ENCODE measurements around the gene NEO1.

The NEO1 gene, protein sequence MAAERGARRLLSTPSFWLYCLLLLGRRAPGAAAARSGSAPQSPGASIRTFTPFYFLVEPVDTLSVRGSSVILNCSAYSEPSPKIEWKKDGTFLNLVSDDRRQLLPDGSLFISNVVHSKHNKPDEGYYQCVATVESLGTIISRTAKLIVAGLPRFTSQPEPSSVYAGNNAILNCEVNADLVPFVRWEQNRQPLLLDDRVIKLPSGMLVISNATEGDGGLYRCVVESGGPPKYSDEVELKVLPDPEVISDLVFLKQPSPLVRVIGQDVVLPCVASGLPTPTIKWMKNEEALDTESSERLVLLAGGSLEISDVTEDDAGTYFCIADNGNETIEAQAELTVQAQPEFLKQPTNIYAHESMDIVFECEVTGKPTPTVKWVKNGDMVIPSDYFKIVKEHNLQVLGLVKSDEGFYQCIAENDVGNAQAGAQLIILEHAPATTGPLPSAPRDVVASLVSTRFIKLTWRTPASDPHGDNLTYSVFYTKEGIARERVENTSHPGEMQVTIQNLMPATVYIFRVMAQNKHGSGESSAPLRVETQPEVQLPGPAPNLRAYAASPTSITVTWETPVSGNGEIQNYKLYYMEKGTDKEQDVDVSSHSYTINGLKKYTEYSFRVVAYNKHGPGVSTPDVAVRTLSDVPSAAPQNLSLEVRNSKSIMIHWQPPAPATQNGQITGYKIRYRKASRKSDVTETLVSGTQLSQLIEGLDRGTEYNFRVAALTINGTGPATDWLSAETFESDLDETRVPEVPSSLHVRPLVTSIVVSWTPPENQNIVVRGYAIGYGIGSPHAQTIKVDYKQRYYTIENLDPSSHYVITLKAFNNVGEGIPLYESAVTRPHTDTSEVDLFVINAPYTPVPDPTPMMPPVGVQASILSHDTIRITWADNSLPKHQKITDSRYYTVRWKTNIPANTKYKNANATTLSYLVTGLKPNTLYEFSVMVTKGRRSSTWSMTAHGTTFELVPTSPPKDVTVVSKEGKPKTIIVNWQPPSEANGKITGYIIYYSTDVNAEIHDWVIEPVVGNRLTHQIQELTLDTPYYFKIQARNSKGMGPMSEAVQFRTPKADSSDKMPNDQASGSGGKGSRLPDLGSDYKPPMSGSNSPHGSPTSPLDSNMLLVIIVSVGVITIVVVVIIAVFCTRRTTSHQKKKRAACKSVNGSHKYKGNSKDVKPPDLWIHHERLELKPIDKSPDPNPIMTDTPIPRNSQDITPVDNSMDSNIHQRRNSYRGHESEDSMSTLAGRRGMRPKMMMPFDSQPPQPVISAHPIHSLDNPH (N-terminal part only)

DNA sequence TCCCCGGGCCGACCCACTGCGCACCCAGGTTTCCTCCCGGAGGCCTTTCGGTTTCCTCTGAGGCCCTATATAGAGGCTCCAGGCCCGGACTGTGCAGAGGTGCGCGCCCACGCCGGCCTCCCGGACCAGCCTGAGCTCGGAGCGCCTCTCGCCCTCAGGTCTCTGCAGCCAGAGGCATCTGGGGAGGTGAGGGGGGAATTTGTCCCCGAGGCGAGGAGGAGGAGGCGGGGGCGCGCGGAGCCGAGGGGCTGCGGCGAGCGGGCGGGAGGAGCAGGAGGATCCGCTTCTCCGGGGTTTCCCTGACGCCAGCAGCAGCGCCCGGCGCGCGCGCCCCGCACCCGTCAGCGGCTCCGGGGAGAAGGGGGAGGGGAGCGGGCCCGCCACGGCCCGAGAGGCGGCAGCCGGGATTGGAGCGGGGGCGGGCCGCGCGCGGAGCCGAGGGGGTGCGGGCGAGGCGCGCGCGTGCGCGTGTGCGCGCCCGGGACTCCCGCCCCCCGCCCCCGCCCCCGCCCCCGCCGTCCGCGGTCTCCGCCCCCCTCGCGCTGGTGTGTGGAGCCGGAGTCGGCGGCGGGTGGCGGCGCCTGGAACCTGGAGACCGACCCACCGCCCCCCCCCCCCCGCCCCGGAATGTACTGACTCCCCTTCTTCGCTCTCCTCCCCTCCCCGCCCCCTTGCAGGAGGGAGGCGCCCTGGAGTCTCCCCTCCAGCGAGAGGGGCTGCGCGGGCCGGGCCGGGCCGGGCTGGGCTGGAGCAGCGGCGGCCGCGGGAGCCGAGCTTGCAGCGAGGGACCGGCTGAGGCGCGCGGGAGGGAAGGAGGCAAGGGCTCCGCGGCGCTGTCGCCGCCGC, at the start of gene NEO1:
Gene NEO1, plus strand, starts transcription at position 657 of the 846 bp plus-strand sequence. CDS start 213 bp downstream, outside the sequence.
- peak; percentile 72 for DNase-seq

DNA sequence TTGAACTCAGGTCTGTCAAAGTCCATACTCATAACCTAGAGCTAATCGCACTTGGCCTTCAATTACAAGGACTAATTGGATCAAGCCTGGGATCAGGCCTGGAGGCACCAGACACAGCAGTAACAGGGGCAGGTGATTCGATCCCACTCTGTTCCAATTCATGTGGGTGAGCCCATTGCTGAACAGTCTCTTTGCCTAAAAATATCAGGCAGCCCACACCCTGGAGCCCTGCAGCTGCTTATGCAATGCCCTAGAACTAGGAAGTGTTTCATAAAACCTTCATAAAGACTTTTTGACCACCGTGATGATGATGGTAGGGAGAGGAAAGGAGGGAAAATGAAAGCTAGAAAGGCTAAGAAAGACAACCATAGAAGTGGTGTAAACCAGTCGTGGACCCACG, 47.8 kb upstream of the NEO1 start:
- DNase-seq, result no peak

DNA sequence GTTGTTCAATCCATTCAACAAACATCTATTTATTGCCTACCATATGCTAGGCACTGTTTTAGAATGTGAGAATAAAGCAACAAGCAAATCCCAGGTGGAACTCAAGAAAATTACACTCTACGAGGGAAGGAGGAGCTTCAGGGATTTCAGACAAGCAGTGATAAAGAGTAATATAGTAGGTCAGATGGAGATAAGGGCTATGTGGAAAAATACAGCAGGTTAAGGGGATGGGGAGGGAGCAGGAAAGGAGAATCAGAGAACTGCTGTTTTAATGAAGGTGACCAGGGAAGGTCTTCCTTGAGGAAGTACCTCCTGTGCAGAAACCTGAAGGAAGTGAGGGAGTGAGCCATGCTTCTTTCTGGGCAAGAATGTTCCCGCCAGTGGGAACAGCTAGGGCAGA, 47.2 kb upstream of the NEO1 start:
- no peak for DNase-seq

DNA sequence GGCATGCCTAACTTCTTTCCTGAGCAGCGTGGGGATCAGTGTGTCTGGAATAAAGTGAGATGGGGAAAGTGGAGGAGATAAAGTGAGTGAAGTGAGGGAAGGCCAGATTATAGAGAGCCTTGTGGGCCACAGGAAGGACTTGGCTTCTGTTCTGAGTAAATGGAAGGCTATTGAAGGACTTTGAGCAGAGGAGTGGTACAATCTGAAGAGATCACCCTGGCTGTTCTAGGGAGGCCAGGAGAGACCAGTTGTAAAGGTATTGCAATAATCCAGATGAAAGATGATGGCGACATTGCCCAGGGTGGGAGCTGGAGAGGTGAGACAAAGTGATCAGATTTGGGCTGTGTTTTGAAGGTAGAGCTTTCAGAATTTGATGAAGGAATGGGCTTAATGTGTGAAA, 46.8 kb upstream of the NEO1 start:
- DNase-seq, result no peak

DNA sequence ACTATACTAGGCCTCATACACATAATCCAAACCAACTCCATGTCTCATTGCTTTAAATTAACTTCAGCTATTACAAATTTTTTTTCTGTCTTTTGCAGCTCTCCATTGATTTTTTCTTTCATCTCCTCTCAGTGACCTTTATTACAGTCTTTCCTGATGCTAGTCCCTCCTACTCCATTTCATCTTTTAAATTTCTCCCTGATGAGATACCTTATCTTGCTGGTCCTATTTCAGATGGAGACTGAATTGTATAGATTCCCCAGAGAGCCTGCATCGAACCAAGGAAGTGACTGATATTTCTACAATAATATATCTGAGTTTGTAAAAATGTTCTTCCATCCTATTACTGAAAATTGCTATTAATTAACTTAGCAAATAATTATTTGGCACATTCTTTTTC, 45.7 kb upstream of the NEO1 start:
- no peak for DNase-seq

DNA sequence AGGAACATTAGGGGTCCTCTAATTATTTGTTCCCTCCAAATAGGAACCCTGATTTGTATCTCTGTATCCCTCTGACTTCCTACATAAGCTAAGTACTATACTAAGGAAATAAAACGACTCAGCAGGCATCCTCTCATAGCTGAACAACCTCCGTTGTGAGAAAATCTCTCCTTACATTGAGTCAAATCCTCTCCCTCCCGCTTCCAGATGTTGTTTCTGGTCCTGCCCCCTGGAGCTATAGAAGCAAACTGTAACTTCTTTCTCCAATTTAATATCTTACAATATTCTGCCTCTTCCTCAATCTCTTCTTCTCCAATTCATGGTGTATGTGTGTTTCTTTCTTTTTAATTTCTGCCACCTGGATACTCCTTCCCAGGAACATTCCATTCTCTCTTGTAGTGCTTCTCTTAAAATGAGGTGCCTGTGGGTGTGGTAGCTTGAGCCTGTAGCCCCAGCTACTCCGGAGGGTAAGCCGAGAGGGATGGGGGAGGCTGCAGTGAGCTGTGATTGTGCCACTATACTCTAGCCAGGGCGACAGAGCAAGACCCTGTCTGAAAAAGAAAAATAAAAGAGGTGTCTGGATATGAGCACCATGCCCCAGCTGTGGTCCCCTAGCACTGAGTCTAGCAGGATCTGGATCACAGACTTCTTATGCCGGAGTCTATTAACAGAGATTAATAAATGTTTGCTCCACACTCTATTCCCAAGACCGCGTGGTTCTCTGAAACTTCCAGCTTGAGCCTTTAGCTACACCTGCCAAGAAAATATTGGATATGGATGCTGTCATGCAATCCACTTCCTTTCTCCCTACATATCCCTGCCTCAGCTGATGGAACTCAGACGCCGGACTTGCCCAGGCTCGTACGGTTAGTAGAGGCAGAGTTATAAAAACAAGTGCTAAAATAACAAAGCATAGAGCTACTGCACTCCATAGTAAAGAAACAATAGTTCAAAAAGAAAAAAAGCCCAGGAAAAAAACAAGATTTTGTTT, 42.9 kb upstream of the NEO1 start:
- DNase-seq, result no peak

DNA sequence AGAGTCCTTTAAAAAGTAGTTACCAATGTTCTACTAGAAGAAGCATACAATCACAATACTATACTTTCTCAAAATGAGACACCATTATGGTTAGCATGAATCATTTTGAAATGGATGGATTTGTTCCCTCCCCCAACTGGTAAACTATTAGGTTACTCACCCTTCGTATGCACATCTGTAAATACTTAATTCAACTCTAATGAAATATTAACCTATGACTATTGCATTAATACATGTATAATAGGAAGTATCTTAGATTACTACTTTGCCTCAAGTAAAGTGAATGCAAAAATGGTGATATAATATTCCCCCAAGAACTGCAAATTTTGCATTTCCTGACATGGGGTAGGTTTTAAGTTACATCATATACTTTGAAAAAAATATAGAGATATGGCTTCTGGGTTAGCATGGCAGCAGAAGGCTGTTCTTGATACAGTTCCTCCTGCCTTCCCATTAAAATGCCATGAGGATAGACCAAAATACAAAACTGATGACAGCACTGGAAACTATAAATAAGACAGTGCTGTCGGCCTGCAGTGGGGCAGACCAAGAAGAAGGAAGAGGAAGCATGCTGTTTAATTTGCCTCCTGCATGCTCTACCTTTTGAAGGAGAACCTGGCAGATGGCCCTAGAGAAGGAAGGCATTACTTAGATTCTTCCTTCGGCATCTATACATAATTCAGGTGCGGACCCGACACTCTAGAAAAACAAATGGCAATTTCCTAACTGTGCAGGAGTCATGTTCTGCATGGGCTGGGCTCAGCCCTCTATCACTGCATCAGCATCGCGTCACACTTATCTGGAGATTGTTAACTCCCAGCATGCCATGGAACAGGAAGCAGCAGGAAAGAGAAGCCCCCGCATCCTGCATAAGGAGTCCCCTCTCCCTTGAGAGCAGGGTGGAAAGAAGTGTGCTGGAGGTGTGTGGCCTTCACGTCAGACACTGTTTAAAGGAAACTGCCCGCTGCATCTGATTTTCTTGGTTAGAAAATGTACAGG, 41.8 kb upstream of the NEO1 start:
- no peak for DNase-seq

DNA sequence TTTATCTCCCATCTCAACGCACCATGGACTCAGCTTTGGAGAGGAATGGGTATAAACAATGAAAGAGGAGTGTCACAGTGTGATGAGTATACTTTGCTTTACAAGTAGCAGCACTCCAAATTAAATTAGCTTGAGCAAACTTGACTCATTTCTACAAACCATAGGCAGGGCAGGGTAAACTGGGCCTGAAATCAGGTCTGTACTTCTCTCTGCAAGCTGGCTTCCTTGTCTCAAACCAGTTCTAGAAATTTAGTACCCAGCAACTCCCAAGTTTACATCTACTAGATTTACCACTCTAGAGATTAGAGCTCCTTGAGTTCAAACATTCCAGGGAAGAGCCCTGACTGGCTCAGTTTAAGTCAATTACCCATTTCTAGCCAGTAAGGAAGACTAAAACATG, 37.4 kb upstream of the NEO1 start:
- no peak for DNase-seq

DNA sequence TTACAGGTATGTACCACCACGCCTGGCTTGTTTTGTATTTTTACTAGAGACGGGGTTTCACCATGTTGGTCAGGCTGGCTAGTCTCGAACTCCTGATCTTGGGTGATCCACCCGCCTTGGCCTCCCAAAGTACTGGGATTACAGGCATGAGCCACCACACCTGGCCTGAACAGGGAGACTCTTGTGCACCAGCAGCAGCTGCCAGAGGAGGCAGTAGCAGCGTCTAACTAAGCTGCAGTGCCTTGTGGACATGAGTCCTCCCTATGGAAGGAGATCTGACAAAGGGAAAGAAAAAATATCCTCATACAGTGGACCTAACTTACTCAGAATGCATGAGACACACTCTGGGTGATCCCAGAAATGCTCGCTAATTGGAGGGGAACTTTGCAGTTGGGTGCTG, 36.8 kb upstream of the NEO1 start:
- DNase-seq, result no peak

DNA sequence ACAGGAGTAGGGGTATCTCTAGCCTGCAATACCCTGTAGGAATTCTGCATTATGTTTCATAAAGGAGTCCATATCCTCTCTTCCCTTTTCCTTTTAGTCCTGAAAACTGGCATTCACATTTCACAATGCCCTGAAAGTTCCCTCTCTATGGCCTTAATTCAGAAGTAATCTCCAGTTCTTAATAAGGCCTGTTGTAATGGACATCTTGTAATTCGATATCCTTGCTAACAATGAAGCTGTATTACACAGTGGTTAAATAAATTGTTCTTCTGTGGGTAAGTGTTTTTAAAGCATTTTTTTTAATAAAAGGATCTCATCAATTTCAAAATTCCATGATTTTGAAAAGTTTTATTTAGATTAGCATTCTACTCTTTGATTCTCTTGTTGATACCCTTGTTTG, 34.3 kb upstream of the NEO1 start:
- DNase-seq, result no peak

DNA sequence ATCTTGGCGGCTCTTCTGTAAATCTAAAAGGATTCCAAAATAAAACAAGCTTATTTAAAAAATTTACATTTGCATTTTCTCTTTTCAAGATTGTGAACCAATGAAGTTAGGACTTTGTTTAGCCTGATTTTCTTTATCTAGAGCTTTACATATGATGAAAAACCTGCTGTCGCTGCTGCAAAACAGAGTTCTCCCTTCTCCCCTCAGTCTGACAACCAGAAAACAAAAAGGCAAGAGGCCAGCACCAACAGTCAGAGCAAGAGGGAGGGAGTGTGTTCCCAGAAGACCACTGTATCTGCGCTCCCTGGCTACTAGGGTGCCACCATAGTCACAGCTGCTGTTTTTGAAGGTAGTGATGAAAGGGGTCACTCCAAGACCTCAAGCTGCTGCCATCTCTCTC, 33.1 kb upstream of the NEO1 start:
- no peak for DNase-seq

DNA sequence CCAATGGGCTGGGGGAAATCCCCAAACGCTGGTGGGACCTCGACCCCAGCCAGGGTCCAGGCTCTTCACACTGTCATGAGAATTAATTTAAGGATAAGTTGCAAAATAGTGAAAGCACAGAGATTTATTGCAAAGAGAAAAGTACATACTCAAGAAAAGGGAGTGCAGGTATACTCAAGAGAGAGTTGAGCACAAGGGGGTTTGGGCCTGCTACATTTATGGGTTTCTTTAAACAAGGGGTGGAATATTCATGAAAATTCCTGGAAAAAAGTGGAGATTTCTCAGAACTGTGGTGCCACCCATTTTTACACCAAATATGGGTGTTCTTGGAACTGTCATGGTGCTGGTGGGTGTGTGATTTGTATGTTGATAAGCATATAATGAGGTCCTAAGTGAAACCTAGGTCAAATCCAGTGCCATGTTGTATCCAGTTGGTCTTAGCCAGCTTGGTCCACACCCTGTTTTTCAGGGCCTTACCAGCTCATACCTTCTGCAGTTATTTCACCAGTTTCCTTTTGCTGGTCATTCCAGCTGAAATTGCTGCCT, 32.6 kb upstream of the NEO1 start:
- no peak for DNase-seq

DNA sequence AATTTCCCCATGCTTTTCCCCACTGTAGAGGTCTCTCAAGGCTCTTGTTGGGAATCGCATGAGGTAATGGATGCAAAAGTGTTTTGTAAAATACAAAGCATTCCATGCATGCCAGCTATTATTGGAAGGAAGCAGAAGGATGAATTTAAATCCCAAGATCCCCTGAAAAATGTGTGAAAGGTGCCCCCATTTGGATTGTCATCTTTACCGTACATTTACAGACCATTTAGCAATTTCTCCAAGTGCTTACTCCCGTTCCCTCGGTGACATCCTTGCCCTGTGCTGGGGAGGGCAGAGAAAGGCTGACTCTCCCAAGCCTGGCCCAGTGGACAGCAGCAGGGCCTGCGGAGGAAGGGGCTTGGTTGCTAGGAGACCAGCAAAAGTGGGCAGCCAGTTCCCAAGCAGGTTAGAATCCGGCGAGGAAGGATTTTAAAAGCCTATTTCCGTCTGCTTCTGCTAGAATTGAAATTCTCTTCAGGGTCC, 31.1 kb upstream of the NEO1 start:
- DNase-seq, result no peak

DNA sequence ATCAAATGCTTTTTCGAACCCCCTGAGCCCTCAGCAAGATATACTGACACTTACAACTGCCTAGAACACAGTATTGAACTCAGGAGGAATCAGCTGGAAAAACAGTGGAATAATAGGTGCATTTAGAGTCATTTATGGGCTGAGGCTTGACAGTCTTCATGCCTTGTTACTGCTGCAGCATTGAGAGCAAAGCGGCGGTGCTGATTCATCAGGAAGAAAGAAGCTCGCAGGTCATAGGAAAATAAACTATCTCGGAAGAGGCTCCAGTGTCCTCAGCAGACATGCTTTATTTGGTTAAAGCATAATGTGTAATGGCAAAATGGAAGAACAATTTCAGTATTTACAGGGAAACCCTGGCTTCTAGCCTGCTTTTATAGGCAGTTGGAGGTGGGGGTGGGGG, 30.1 kb upstream of the NEO1 start:
- no peak for DNase-seq

DNA sequence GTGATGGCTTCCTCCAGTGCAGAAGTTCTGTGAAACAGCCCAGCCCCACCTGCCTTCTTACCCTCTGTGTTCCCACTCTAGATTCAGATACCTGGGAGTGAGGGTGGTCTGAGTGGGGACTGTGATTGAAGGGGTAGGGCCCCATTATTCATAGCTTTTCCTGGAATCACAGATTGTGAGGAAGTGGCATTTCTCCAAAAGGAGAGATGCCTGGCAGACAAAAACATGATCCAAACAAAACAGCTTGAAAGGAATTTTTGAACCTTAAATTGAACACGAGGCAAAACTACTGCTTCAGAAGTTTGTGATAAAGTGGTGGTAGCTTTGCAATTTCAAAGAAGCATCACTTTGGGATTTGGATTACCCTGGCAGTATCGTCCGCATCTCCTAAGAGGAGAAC, 29.2 kb upstream of the NEO1 start:
- DNase-seq, result no peak

DNA sequence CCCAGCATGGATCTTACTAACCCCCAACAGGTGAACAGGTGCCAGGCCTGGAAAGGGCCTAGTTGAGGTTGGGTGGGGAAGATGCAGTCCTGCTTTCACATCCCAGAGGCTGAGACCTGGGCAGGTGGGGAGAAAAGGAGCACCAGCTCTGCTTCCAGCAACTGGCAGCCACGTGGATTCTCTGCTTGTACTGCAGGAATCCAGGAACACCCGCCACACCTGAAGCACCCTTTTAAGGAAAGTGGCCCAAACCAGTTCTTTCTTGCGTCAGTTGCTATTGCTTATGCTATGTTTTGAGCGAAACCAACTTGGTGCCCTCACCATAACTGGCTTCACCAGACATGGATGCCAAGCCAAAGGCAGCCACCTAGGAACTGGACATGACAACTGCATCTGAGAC, 28.1 kb upstream of the NEO1 start:
- no peak for DNase-seq

DNA sequence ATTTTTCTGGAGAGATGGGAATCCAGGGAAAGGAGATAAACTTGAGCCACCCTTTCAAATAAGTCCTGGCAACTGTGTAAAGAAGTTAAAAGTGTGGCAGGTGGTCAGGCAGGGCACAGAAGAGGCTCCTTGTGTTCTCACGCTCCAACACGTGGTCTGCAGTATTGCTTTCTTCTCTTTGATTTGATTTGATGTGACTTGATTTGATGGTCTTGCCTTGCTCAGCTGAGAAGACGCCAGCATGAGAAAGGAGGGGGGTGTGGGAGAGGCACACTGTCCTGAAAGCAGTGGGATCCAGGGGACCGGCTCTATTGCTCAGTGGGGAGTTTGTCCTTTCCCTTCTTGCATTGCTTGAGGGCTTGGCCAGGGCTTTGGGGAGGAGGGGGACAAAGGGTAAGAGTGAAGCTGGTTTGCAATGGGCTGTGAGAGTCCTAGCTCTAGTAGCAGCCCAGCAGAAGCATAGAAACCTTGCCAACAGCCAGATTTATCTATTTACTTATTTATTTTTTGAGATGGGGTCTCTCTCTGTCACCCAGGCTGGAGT, 25.7 kb upstream of the NEO1 start:
- no peak for DNase-seq

DNA sequence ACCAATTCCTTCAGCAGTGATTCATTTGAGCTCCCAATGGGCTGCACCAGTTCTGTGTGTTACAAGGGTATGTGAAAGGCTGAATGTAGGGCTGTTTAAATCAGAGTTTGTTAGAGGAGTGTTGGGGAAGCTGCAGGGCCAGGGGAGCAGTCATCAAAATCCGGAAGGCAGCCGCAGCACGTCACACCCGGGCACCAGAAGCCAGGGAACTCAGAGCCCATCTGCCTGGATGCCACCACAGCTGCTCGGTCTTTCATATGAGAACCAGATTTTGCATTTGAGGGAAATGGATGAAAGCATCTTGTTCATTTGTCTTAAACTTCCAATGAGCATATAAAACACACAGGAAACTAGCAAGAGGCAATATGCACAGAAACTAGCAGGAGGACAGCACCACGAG, 24.2 kb upstream of the NEO1 start:
- no peak for DNase-seq

DNA sequence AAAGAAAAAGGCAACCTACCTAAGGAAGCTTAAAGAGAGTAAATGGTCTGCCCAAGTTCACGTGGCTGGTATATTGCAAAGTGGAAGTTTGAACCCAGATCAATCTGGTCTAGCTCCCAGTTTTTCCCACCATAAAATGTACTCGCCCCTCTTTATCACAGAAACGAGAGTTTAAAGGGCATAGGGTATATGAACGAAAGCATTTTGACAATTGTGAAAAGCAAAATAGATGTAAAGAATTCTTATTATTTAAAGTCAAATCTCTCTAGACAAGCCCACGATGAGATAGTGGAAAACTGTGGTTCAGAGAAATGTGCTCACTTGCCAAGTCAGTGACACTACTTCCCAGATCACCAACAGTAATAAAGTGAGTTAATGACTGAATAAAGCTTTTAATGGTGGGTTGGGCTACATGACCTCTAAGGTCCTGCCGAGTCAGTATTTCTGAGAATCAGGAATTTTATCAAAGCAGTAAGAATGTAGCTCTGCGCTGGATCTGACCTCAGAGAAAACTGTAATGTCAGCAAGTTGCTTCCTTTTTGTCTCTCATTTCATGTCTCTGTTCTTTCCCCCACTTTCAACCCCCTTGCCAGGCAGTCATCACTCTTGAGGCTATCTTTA, 23.3 kb upstream of the NEO1 start:
- DNase-seq, result no peak
